Activated CD4-positive, alpha-beta T cell treated with anti-CD3 and anti-CD28 coated beads, Interleukin-2, amount 50 U/mL, for 1 hour (primary cell): ENCODE data around the gene UGT1A1.
"Not testable (repeated sequence)": the region's sequence is repeated elsewhere in the genome, so short reads cannot be mapped to it uniquely, and the experiment has no call there.

Source experiments
- DNase-seq: peaks from one replicate; pipeline ENCODE4 v3.0.0-alpha.2; 2020

UGT1A1 gene

DNA sequence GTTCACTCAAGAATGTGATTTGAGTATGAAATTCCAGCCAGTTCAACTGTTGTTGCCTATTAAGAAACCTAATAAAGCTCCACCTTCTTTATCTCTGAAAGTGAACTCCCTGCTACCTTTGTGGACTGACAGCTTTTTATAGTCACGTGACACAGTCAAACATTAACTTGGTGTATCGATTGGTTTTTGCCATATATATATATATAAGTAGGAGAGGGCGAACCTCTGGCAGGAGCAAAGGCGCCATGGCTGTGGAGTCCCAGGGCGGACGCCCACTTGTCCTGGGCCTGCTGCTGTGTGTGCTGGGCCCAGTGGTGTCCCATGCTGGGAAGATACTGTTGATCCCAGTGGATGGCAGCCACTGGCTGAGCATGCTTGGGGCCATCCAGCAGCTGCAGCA lies at the start of gene UGT1A1:
Gene UGT1A1 (plus strand): TSS at position 228 of the 400 bp plus-strand sequence. CDS start 18 bp downstream, at position 246.
- DNase-seq: no peak

DNA sequence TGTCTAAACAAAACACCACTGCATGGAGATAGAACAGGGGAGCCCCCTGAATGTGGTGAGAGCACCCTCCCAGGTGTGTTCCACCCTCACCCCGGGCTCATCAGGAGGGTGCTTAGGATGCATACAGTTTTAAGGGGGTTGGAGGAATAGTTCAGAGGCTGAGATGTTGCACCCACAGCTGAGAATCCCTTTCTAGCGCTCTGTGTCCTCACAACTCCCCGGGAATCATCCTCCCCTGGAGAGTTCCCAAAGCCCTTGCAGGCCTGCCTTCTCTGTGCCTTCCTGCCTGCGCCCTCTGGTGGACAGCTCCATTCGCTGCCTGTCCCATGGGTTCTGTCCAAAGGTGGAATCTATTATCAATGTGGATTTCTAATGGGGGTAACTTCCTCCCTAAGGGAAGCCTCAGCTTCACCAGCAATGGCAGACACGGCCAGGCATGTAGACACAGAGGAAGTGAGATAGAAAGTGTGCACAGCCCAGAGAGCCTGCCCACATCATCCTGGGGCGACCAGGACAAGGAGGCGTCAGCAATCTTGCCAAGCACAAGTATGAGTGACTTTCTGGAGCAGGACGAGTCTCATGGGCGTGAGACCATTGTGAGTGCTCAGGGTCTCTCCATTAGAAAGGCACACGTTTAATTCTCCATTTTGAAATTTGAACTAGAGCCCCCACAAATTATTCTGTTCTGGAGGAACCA lies 48.6 kb upstream of the UGT1A1 start:
- DNase-seq: peak; percentile 63

DNA sequence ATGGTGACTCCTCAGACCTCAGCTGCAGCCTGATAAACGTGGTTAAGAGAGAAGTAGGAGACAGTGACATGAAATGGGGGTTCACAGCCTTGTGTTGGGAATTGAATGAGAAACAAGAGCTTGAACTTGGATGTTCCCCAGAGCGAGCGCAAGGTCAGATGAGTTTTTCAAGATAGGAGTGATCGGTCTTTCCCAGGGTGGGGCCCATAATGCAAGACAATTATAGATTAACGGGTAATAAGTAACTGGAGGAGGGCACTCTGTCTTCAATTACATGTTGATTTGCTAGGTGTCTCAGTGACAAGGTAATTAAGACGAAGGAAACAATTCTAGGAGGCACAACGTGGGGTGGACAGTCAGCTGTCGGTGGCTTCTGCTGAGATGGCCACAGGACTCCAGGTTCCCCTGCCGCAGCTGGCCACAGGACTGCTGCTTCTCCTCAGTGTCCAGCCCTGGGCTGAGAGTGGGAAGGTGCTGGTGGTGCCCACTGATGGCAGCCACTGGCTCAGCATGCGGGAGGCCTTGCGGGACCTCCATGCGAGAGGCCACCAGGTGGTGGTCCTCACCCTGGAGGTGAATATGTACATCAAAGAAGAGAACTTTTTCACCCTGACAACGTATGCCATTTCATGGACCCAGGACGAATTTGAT lies 47.3 kb upstream of the UGT1A1 start, which contains the start of gene UGT1A5:
Gene UGT1A5 (plus strand): TSS at position 297 of the 651 bp plus-strand sequence. CDS start 85 bp downstream, at position 382.
- no peak for DNase-seq

DNA sequence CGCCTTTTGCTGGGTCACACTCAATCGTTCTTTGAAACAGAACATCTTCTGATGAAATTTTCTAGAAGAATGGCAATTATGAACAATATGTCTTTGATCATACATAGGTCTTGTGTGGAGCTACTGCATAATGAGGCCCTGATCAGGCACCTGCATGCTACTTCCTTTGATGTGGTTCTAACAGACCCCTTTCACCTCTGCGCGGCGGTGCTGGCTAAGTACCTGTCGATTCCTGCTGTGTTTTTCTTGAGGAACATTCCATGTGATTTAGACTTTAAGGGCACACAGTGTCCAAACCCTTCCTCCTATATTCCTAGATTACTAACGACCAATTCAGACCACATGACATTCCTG lies 46.8 kb upstream of the UGT1A1 start:
- no peak for DNase-seq

DNA sequence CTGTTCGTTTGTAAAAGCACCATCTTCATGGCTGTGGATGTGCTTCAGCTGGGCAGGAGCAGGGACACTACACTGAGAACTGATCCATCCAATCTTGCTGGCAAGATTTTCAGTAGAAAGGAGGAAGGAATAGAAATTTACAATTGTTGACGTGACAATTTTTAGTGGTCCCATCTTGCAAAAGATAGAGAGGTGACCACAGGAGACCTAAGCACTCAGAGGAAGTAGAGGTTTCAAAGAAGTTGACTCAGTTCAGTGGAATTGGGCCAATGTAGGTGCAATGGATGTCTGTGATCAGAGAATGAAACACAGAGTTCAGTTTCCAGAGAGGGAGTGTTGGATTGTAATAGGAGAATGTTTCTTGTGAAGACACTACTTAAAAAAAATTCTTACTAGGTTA lies 45.9 kb upstream of the UGT1A1 start:
- no peak for DNase-seq

DNA sequence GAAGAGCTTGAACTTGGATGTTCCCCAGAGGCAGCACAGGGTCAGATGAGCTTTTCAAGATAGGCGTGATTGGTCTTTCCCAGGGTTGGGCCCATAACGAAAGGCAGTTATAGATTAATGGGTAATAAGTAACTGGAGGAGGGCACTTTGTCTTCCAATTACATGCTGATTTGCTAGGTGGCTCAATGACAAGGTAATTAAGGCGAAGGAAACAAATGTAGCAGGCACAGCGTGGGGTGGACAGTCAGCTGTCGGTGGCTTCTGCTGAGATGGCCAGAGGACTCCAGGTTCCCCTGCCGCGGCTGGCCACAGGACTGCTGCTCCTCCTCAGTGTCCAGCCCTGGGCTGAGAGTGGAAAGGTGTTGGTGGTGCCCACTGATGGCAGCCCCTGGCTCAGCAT lies 41.5 kb upstream of the UGT1A1 start, which contains the start of gene UGT1A4:
Gene UGT1A4 (plus strand): TSS at position 185 of the 400 bp plus-strand sequence. CDS start 85 bp downstream, at position 270.
- DNase-seq: no peak

DNA sequence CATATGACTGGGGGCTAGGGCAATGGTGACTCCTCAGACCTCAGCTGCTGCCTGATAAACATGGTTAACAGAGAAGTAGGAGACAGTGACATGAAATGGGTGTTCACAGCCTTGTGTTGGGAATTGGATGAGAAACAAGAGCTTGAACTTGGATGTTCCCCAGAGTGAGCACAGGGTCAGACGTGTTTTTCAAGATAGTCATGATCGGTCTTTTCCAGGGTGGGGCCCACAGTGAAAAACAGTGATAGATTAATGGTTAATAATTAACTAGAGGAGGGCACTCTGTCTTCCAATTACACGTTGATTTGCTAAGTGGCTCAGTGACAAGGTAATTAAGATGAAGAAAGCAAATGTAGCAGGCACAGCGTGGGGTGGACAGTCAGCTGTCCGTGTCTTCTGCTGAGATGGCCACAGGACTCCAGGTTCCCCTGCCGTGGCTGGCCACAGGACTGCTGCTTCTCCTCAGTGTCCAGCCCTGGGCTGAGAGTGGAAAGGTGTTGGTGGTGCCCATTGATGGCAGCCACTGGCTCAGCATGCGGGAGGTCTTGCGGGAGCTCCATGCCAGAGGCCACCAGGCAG lies 31.3 kb upstream of the UGT1A1 start, which contains the start of gene UGT1A3:
Gene UGT1A3 (plus strand): TSS at position 320 of the 579 bp plus-strand sequence. CDS start 85 bp downstream, at position 405.
- no peak for DNase-seq

DNA sequence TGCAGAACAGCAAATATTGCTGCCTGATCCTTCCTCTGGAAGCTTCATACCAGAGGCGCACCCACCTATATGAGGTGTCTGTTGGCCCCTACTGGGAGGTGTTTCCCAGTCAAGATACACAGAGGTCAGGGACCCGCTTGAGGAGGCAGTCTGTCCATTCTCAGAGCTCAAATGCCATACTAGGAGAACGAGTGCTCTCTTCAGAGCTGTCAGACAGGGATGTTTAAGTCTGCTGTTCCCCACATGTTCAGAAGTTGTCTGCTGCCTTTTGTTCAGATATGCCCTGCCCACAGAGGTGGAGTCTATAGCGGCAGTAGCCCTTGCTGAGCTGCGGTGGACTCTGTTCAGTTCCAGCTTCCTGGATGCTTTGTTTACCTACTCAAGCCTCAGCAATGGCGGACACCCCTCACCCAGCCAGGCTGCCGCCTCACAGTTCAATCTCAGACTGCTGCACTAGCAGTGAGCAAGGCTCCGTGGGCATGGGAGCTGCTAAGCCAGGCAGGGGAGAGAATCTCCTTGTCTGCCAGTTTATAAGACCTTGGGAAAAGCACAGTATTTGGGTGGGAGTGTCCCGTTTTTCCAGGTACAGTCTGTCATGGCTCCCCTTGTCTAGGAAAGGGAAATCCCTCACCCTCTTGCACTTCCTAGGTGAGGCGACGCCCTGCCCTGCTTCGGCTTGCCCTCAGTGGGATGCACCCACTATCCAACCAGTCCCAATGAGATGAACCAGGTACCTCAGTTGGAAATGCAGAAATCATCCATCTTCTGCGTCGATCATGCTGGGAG lies 23.0 kb upstream of the UGT1A1 start:
- DNase-seq: not testable (repeated sequence)

DNA sequence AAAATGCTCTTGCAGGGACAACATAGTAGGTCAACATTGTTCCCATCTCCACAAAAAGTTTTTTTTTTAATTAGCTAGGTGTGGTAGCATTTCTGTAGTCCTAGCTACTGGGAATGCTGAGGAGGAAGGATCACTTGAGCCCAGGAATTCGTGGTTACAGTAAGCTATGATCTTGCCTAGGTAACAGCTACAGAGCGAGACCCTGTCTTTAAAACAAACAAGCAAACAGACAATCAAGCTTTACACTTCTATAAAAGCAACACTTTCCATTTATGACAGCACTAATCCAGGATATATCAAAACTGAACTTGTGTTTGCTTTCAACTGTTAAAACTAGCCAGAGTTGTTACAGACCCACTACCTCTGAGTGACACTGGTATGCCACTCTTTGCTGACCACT lies 19.2 kb upstream of the UGT1A1 start:
- DNase-seq: no peak

DNA sequence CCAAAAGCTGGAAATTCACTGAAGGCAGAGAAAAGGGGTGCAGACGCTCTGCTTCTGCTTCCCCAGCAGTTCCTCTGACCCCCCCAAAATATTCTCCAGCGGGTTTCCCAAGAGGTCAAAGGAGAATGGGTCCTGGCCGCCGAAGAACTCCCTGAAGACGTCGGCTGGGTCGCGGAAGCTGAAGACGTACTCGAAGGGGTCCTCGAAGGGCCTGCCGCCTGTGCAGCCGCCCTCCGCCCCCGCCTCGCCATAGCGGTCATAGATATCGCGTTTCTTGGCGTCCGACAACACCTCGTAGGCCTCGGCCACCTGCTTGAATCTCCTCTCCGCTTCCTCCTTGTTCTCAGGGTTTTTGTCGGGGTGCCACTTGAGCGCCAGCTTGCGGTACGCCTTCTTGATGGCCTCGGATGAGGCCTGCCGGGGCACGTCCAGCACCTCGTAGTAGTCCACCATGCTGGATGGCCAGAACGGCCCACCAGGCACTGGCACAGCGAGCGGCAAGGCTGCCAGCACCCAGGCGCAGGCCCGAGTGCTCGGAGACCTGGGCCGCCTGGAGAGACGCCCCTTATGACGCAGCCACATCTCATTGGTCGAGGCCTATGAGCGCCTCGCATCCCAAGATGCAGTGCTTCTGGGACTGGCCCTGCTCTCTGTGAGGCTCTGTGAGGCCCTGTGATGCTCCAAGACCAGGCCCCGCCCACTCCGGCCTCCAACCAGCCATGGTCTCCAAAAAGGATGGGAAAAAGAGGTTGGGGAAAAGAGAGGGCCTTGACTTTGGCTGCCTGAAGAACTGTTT lies 16.4 kb upstream of the UGT1A1 start:
- DNase-seq: no peak

DNA sequence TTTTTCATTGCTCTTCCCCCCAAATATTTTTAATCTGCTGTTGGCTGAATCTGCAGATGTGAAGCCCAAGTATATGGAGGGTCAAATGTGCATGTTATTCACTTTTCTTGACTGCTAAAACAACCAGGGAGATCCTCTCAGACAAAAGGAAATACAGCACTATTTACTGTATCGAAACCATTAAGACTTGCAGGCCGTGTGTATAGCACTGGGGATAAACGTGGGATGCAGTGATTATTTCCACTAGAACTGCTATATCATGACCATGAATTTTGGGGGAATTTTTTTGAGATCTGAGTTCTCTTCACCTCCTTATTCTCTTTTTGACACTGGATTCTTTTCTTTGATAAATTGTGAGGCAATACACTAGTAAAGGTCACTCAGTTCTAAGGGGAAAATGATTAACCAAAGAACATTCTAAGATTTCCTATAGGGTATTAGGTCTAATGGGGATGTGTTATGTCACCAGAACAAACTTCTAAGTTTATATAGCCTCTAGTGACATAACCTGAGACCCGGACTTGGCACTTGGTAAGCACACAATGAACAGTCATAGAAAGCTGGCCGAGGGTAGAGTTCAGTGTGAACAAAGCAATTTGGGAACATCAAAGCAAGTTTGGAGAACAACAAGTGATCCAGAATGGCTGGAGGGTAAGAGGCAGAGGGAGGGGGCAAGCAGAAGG lies 14.9 kb upstream of the UGT1A1 start:
- no peak for DNase-seq

DNA sequence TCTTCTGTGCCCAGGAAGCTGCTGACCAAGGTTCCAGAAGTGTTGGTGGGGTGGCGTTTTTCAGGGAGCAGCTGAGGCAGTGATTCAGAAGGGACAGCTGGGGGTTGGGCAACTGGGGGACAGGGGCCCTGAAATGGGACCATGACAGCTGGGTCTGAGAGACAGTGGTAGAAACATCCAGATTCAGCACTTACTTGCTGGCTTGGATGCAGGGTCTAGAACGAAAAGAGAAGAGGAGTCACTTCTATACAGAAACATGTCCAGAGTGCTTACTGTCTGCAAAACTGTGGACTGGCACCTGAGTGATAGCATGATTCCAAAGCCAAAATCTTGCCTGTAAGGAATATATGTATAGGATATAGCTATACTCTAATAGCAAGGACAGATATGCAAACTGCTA lies 14.2 kb upstream of the UGT1A1 start:
- DNase-seq: not testable (repeated sequence)

DNA sequence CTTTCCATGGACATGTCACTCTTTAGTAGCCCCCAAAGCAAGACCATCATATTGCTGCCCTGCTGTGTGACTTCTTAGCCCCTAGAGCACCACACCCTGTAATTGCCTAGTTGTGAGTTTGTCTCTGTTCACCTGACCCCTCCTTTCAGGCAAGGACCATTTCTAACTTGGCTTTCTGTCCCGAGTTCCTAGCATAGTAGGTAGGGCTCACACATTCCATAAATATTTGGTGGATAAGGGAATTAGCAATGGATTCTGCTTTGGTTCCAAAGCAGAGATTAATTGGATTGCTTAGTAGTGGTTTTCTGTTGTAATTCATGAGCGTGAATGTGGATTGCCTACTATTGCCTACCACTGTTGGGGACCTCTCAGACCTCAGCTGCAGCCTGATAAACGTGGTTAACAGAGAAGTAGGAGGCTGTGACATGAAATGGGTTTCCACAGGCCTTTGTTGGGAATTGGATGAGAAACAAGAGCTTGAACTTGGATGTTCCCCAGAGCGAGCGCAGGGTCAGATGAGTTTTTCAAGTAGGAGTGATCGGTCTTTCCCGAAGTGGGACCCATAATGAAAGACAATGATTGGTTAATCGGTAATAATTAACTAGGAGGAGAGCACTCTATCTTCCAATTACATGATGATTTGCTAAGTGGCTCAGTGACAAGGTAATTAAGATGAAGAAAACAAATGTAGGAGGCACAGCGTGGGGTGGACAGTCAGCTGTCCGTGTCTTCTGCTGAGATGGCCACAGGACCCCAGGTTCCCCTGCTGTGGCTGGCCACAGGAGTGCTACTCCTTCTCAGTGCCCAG lies 13.4 kb upstream of the UGT1A1 start:
- no peak for DNase-seq

DNA sequence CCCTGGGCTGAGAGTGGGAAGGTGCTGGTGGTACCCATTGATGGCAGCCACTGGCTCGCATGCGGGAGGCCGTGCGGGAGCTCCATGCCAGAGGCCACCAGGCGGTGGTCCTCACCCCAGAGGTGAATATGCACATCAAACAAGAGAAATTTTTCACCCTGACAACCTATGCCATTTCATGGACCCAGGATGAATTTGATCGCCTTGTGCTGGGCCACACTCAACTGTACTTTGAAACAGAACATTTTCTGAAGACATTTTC lies 12.9 kb upstream of the UGT1A1 start:
- no peak for DNase-seq

DNA sequence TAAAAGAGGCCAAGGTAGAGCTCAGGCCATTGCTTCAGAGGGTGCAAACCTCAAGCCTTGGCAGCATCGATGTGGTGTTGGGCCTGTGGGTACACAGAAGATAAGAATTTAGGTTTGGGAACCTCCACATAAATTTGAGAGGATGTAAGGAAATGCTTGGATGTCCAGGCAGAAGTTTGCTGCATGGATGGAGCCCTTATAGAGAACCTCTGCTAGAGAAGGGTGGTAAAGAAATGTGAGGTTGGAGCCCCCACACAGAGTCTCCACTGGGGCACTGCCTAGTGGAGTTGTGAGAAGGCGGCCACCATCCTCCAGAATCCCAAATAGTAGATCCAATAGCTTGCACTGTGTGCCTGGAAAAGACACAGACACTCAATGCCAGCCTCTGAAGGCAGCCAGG lies 9.4 kb upstream of the UGT1A1 start:
- DNase-seq: not testable (repeated sequence)

DNA sequence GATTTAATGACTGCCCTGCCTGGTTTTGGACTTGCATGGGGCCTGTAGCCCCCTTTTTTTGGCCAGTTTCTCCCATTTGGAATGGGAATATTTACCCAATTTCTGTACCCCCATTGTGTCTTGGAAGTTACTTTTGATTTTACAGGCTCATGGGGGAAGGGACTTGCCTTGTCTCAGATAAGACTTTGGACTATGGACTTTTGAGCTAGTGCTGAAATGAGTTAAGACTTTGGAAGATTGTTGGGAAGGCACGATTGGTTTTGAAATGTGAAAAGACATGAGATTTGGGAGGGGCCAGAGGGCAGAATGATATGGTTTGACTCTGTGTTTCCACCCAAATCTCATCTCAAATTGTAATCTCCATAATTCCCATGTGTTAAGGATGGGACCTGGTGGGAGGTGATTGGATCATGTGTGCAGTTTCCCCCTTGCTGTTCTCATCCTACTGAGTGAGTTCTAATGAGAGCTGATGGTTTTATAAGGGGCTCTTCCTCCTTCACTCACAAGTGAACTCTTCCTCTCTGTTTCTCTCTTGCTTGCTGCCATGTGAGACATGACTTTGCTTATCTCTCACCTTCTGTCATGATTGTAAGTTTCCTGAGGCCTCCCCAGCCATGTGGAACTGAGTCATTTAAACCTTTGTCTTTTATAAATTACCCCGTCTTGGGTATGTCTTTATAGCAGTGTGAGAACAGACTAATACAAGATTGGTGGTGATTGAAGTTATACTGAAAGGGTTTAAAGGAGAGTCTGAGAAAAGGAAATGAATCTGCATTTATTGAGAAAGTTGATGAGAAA lies 8.7 kb upstream of the UGT1A1 start:
- not testable (repeated sequence) for DNase-seq

DNA sequence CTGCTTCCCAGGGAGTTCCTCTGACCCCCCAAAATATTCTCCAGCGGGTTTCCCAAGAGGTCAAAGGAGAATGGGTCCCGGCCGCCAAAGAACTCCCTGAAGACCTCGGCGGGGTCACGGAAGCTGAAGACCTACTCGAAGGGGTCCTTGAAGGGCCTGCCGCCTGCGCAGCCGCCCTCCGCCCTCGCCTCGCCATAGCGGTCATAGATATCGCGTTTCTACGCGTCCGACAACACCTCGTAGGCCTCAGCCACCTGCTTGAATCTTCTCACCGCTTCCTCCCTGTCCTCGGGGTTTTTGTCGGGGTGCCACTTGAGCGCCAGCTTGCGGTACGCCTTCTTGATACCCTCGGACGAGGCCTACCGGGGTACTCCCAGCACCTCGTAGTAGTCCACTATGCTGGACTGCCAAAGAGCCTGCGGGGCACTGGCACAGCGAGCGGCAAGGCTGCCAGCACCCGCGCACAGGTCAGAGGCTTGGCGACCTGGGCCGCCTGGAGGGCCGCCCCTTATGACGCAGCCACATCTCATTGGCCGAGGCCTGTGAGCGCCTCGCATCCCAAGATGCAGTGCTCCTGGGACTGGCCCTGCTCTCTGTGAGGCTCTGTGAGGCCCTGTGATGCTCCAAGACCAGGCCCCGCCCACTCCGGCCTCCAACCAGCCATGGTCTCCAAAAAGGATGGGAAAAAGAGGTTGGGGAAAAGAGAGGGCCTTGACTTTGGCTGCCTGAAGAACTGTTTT lies 5.0 kb upstream of the UGT1A1 start:
- no peak for DNase-seq

DNA sequence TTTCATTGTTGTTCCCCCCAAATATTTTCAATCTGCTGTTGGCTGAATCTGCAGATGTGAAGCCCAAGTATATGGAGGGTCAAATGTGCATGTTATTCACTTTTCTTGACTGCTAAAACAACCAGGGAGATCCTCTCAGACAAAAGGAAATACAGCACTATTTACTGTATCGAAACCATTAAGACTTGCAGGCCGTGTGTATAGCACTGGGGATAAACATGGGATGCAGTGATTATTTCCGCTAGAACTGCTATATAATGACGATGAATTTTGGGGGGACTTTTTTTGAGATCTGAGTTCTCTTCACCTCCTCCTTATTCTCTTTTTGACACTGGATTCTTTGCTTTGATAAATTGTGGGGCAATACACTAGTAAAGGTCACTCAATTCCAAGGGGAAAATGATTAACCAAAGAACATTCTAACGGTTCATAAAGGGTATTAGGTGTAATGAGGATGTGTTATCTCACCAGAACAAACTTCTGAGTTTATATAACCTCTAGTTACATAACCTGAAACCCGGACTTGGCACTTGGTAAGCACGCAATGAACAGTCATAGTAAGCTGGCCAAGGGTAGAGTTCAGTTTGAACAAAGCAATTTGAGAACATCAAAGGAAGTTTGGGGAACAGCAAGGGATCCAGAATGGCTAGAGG lies 3.5 kb upstream of the UGT1A1 start:
- no peak for DNase-seq

DNA sequence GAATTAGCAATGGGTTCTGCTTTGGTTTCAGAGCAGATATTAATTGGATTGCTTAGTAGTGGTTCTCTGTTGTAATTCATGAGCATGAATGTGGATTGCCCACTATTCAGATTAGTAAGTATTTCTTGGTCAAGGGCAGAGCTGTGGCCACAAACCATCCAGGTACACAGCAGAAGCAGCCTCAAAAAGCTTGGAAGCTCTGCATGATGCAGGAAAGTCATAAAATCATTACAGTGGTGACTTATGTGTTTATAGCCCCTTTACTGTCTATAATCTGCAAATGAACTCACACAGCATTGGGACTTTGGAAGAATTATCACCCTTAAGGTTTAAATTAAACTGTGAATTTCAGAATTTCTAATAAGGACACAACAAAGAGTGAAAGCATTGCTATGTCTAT lies 1.9 kb upstream of the UGT1A1 start:
- no peak for DNase-seq
